Measurements from ENCODE around the gene AQP6.

DNA sequence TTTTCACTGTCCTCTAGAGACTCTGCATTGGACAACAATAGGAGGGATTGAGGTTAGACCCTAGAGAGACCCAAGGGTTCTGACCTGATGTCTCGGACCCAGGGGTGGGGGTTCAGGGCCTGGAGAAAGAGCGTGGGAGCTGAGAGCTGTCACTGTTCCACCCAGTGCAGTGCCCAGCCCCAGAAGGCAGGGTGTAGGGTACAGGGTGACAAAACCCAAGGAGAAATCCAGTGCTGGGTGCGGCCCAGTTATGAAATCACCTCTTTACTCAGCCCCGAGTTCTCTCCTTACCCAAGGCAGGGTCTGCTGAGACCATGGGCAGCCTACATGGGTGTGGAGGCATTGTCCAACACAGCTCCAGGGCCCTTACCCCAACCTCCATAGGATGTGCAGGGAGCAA lies 19.6 kb upstream of the AQP6 start:
- TF ChIP-seq, protein P1, sequence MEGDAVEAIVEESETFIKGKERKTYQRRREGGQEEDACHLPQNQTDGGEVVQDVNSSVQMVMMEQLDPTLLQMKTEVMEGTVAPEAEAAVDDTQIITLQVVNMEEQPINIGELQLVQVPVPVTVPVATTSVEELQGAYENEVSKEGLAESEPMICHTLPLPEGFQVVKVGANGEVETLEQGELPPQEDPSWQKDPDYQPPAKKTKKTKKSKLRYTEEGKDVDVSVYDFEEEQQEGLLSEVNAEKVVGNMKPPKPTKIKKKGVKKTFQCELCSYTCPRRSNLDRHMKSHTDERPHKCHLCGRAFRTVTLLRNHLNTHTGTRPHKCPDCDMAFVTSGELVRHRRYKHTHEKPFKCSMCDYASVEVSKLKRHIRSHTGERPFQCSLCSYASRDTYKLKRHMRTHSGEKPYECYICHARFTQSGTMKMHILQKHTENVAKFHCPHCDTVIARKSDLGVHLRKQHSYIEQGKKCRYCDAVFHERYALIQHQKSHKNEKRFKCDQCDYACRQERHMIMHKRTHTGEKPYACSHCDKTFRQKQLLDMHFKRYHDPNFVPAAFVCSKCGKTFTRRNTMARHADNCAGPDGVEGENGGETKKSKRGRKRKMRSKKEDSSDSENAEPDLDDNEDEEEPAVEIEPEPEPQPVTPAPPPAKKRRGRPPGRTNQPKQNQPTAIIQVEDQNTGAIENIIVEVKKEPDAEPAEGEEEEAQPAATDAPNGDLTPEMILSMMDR (IDR thresholded peaks at IDR 0.05; ENCODE audit: low read length), result no peak
- no peak for TF ChIP-seq EZH2 (IDR thresholded peaks at IDR 0.05; ENCODE audit: borderline replicate concordance, low read length)

Data from OCI-LY1 (cell line).